ENCODE results near the gene RIN1.
"Not testable (repeated sequence)": the region's sequence is repeated elsewhere in the genome, so short reads cannot be mapped to it uniquely, and the experiment has no call there.

RIN1 gene

GRCh38 chr11:66359662-66360087 is 23.4 kb upstream of the RIN1 start:
- DNase-seq (ENCODE audit: low read depth) = no peak

GRCh38 chr11:66350560-66351235 is 14.5 kb upstream of the RIN1 start:
- DNase-seq (ENCODE audit: low read depth) = not testable (repeated sequence)

- no peak for DNase-seq (ENCODE audit: low read depth)
These were observed 12.8 kb upstream of the RIN1 start for GRCh38 chr11:66349084-66349386.

GRCh38 chr11:66347425-66348276 is 11.4 kb upstream of the RIN1 start, which contains the start of gene B4GAT1:
TSS of gene B4GAT1 (minus strand) at chr11:66347629. CDS start at chr11:66347545, 84 bp downstream.
- DNase-seq (ENCODE audit: low read depth) = no peak

GRCh38 chr11:66346476-66347424 is 10.5 kb upstream of the RIN1 start:
- DNase-seq (ENCODE audit: low read depth) = no peak

GRCh38 chr11:66345316-66345649 is 9.0 kb upstream of the RIN1 start:
- no peak for DNase-seq (ENCODE audit: low read depth)

GRCh38 chr11:66344550-66345315 is 8.5 kb upstream of the RIN1 start, which contains the start of gene BRMS1:
TSS of gene BRMS1 (minus strand) at chr11:66345104. CDS start at chr11:66342234, 2,870 bp downstream.
- DNase-seq (ENCODE audit: low read depth) = peak; percentile 91

- DNase-seq (ENCODE audit: low read depth) = no peak
These were observed 6.9 kb upstream of the RIN1 start for GRCh38 chr11:66343176-66343575.

- DNase-seq (ENCODE audit: low read depth) = no peak
These were observed 5.4 kb upstream of the RIN1 start for GRCh38 chr11:66341502-66342126.

GRCh38 chr11:66340596-66341501 is 4.6 kb upstream of the RIN1 start:
- DNase-seq (ENCODE audit: low read depth) = no peak

- no peak for DNase-seq (ENCODE audit: low read depth)
These were observed 3.7 kb upstream of the RIN1 start for GRCh38 chr11:66339686-66340483.

GRCh38 chr11:66339162-66339675 is 3.0 kb upstream of the RIN1 start:
- DNase-seq (ENCODE audit: low read depth) = no peak

- DNase-seq (ENCODE audit: low read depth) = no peak
These were observed 2.3 kb upstream of the RIN1 start for GRCh38 chr11:66338276-66339161.

GRCh38 chr11:66337103-66337899 is 1.1 kb upstream of the RIN1 start:
- no peak for DNase-seq (ENCODE audit: low read depth)

- no peak for DNase-seq (ENCODE audit: low read depth)
These were observed 552 bp downstream of the RIN1 start for GRCh38 chr11:66335531-66336233.
